Kidney epithelial cell (primary cell): ENCODE measurements around the gene ZSWIM6. TPM values are rescaled to one million over a fixed set of nuclear protein-coding genes. Genes with fewer than 3 reads are reported as not detected.

Source experiments
- DNase-seq: peaks from one replicate; pipeline ENCODE4 v3.0.0-alpha.2; 2010; ENCODE audit warnings: low read depth
- H3K27me3 ChIP-seq: 2 replicates; pipeline ENCODE4 v1.6.0; 2011; ENCODE audit warnings: low read length; ENCODE audit not compliant: control insufficient read depth, insufficient read depth
- H3K36me3 ChIP-seq: 2 replicates; pipeline ENCODE4 v1.5.1; 2011; ENCODE audit warnings: low read length; ENCODE audit not compliant: control insufficient read depth, insufficient read depth
- H3K4me3 ChIP-seq: 2 replicates; pipeline ENCODE4 v1.5.1; 2011; ENCODE audit warnings: low read depth, mild to moderate bottlenecking, control low read depth, low read length
- total RNA-seq: library from RNA; depleted of rRNA; stranded (reverse); fragments of >200 nt; gene quantifications from 2 replicates; pipeline ENCODE4 v1.2.3, GENCODE V29; 2015
- TF ChIP-seq, protein P1 (sequence below): IDR thresholded peaks from 2 replicates; pipeline ENCODE4 v1.5.1; 2011; ENCODE audit warnings: mild to moderate bottlenecking, moderate library complexity, low read length, control low read depth, inconsistent platforms; ENCODE audit not compliant: insufficient read depth, poor library complexity, severe bottlenecking

The ZSWIM6 gene
- total RNA-seq, 1 donor from 2014 or later = 18.5 TPM

DNA sequence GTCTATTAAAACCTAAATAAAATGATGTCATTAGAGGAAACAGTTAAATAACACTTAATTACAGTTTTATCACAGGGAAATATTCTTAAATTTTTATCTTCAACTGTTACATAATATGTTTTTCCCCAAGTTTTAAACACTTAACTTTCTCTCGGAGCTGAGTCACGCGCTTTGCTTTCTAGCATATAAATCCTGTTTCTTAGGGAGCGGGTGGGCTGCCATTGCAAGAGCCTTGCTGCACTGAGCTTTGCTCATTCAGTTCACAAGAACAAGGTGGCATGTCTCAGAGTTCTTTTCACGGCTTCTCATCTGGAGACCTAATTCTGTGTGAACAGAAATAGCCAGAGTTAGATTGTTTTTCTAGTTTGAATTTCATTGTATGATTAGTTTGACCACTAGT, 166.1 kb downstream of the ZSWIM6 start:
- Histone ChIP-seq H3K36me3 (no peaks in the 10 kb centered on the region), H3K27me3 (no peaks in the 10 kb centered on the region), H3K4me3 (no peak overlapping the region)
- no peak for DNase-seq
- TF ChIP-seq, protein P1, sequence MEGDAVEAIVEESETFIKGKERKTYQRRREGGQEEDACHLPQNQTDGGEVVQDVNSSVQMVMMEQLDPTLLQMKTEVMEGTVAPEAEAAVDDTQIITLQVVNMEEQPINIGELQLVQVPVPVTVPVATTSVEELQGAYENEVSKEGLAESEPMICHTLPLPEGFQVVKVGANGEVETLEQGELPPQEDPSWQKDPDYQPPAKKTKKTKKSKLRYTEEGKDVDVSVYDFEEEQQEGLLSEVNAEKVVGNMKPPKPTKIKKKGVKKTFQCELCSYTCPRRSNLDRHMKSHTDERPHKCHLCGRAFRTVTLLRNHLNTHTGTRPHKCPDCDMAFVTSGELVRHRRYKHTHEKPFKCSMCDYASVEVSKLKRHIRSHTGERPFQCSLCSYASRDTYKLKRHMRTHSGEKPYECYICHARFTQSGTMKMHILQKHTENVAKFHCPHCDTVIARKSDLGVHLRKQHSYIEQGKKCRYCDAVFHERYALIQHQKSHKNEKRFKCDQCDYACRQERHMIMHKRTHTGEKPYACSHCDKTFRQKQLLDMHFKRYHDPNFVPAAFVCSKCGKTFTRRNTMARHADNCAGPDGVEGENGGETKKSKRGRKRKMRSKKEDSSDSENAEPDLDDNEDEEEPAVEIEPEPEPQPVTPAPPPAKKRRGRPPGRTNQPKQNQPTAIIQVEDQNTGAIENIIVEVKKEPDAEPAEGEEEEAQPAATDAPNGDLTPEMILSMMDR = no peak

DNA sequence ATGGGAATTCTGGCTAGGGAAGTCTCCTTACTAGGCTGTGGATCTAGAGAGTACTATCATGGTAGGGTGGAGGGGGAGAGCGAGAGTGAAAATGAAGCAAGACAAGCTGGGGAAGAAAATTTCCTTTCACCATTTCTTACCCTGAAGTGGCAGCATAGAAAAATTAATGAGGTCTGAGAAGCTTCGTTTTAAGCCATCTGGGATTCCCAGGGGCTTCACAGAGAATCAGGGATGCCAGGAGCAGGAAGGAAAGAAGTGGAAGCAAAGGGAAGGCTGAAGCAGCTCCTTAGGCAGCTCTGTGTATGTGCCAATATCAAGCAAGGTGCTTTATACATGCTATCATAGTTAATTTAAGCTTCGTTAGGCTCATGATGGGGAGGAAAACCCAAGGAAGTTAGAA, 169.9 kb downstream of the ZSWIM6 start:
- DNase-seq = no peak
- TF ChIP-seq, protein P1 = no peak
- no peak overlapping the region for H3K4me3 ChIP-seq
- no peaks in the 10 kb centered on the region for H3K27me3 ChIP-seq
- no peaks in the 10 kb centered on the region for H3K36me3 ChIP-seq

DNA sequence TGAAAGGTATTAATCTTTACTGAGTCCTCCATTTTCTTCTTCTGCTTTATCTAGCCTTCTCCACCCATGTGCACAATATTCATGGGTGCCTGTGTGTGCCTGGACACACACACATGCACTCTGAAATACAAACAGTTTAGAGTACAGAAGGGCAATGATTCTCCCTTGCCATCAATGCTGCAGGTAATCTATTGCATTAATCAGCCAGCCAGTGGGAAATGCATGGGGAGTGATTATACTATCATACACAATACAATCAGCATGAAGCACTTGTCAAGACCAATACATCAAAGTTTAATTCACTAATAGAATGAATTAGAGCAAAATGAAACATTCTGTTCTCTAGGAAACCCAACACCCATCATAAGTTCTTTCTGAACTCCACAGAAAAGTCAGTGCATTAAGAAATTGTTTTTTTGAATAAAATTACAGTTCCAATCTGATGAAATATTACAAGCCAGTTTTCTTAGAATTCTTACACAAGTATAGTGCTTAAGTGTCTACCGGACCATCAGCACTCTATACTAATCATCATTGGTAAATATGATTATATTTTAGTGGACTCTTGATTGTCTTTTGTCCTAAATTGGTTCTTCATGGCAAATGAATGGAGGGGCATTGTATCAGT, 172.2 kb downstream of the ZSWIM6 start:
- DNase-seq = no peak
- TF ChIP-seq, protein P1 = no peak
- no peaks in the 10 kb centered on the region for H3K27me3 ChIP-seq
- H3K4me3 ChIP-seq = no peak overlapping the region
- H3K36me3 ChIP-seq = no peaks in the 10 kb centered on the region

DNA sequence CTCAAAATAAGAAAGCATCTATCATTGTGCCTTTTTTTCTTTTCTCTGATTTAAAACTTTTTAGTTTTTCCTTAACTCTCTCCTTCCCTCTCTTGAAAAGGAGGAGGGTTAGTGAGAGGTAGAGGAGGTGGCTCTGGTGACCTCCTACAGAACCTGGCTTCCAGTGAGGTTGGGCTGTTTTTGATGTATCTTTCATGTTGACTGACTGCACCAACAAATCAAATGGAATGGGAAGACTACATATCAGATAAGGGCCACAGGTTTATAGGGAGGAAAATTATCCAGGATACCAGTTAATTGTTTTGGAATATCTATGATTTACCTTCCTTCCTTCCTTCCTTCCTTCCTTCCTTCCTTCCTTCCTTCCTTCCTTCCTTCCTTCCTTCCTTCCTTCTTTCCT, 173.2 kb downstream of the ZSWIM6 start:
- Histone ChIP-seq H3K36me3 (no peaks in the 10 kb centered on the region), H3K27me3 (no peaks in the 10 kb centered on the region), H3K4me3 (no peak overlapping the region)
- TF ChIP-seq, protein P1 = no peak
- DNase-seq = no peak

DNA sequence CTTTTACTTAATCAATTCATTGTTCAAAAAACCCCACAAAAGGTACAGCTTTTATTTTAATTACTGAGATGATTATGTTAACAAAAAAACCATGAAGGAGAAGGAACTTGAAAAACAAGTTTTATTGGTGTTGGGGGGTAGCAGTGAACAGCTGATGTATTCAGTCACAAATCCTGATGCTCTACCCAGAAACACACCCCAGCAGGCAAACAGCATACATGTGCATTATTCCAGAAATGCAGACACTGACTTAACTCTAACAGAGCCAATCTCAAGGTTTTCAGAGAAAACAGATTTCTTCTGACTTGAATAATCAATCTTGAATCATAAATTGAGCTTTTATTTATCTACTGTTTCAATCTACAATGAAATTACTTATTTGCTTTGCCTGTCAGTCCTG, 175.2 kb downstream of the ZSWIM6 start:
- Histone ChIP-seq H3K27me3 (no peaks in the 10 kb centered on the region), H3K4me3 (no peak overlapping the region), H3K36me3 (no peaks in the 10 kb centered on the region)
- TF ChIP-seq, protein P1 = no peak
- DNase-seq = no peak

DNA sequence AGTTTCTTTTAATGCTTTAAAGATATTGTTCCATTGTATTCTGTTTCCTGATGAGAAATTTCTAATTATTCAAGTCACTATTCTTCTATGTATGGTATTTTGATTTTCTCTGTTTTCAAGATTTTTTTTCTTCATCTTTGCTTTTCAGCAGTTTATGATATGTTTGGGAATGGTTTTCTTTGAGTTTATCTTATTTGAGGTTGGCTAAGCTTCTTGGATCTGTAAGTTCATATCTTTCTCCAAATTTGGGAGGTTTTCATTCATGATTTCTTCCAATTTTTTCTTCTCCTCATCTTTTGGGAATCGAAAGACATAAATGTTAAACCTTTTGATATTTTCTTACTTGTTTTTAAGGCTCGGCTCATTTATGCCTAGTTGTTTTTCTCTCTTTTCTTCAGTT, 184.9 kb downstream of the ZSWIM6 start:
- no peaks in the 10 kb centered on the region for H3K27me3 ChIP-seq
- TF ChIP-seq, protein P1 = no peak
- H3K4me3 ChIP-seq = no peak overlapping the region
- no peak for DNase-seq
- no peaks in the 10 kb centered on the region for H3K36me3 ChIP-seq
